Measurements from ENCODE around the gene CLK1. TPM values are rescaled to one million over a fixed set of nuclear protein-coding genes. Genes with fewer than 3 reads are reported as not detected.

Gene CLK1
- total RNA-seq, result 21.7 and 21.9 TPM in 2 replicates

DNA sequence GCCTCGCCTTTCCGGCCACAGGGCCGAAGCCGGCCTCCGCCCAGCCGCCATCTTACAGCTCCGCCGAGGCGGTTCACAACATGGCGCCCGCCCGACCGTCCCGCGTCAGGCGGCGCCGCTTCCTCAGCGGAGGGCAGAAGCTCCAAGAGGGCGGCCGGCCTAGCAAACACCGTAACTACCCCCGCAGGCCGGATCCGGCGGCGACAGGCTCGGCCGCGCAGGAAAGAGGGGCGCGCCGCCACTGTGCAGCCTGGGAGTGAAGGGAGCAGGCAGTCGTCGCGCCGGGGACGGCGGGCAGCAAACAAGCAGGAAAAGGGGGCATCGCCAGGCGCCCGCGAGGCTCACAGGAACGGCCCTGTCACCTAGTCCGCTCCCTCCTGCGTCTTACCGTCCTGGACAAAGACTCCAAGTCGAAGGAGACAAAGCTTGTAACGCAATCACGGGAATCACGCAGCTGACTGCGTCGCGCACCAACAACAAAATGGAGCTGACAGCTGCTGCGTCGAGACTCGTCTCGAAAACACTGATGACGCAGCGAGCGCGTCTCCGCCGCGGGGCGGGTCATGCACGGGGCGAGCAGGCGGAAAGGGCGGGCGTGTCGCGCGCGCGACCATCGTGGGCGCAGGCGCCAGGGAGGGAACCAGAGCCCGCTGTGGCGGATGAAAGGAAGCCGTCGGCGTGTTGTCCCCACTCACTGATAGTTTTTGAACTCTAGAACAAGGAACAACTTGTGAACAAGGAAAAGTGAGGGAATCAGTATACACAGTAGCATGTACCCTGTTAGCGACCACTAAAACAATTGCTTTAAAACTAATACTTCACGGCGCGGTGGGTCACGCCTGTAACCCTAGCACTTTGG, at the start of gene CLK1:
CLK1 (minus strand) TSS at position 483 of the 859 bp plus-strand sequence. CDS start 2,796 bp downstream, outside the sequence.

DNA sequence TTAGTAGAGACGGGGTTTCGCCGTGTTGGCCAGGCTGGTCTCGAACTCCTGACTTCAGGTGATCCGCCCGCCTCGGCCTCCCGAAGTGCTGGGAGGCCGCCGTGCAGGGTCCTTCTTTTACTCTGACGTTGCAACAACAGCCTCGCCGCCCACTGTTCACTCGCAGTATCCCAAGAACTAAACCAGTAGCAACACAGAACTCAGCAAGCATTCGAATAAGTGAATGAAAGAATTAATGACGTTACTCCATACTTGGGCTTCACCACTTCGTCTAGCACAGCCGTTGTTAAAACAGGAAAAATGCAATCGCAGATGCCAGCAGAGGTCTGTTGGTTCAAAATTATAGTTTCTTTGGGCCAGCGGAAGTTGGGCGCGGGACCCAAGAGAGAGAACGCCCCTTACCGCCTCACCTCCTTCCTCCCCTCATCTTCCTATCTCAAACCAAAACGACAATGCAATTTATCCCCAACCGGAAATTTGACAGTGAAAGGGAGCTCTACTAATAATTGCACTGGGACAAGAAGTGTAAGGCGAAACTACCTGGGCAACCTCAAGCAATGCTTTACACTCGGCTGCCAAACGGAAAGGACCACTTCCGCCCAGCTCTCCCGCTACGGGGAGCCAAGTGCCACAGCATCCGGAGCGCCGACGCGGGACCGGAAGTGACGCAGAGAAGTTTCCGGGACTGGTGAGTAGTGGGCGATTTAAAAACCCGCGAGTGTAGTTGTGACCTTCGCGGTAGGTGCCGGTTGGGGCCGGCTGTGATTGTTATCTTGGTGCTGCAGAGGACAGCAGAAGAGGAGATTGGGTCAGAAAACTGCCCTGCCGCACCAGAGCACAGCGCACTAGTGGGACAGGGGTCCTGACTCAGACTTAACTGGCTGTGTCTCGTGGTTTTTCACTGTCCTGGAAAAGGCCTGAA, 24.5 kb upstream of the CLK1 start, which contains the start of the genes NIF3L1 and PPIL3:
NIF3L1 (plus strand) TSS at position 668 of the 922 bp plus-strand sequence. CDS start 2,573 bp downstream, outside the sequence.
PPIL3 (minus strand) TSS at position 374 of the 922 bp plus-strand sequence. CDS start 1,462 bp downstream, outside the sequence.

DNA sequence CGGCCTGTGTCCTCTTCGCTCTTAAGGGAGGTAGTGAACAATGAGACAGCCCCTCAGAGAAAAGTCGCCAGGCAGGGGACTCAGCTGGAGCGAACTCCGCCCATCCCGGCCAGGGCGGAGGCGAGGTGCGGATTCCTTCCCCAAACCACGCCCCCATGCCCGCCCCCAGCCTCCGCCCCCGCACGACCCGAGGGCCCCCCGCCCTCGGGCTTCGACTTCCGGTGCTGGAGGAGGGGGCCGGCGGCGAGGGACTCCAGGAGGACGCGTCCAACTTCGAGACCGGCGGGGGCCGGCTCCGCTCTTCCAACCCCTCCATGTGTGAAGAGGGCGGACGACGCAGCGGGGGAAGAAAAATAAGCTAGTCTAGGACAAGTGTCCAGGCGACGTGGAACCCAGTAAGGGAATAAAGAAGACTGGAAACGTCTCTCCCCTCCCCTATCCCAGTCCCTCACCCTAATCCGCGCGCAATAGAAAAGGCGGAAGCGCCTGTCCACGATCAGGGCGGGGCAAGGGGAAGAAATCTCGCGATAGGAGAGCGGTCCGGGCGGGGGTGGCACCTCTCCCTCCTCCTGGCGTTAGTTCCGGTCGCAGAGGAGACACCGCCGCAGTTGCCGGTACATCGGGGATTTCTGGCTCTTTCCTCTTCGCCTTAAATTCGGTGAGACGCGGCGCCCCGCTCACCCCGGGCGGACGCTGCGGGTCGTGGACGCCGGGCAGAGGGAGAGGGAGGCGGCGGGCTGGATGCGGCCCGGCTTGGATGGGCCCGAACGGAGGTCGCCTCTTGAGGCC, 52.9 kb downstream of the CLK1 start, which contains the start of gene BZW1:
BZW1 (plus strand) TSS at position 578 of the 789 bp plus-strand sequence. CDS start 1,308 bp downstream, outside the sequence.

Other genes starting within 250 kb of the CLK1 start
- 512 and 546 TPM in 2 replicates for gene BZW1, start 52.7 kb downstream of the CLK1 start, total RNA-seq
- 42.1 and 51.1 TPM in 2 replicates for gene PPIL3, start 24.4 kb upstream of the CLK1 start, total RNA-seq
- gene NIF3L1, start 24.7 kb upstream of the CLK1 start, total RNA-seq, result 25.2 and 36.6 TPM in 2 replicates
- gene ORC2, start 99.0 kb upstream of the CLK1 start, total RNA-seq, result 16.2 and 18.9 TPM in 2 replicates
- 2.6 and 3.6 TPM in 2 replicates for gene HYCC2, start 207.0 kb upstream of the CLK1 start, total RNA-seq
- 79.6 and 96.1 TPM in 2 replicates for gene NDUFB3, start 207.3 kb upstream of the CLK1 start, total RNA-seq